ENCODE data around the gene REP15. TPM values are rescaled to one million over a fixed set of nuclear protein-coding genes. Genes with fewer than 3 reads are reported as not detected.
"Not testable (repeated sequence)": the region's sequence is repeated elsewhere in the genome, so short reads cannot be mapped to it uniquely, and the experiment has no call there.

REP15 gene
- total and polyA plus RNA-seq, 4 donors: 0.58 to 2.1 (median 1.0) TPM

GRCh38 chr12:27653661-27654060 lies 42.6 kb upstream of the REP15 start:
- H3K36me3 ChIP-seq (ENCODE audit: control insufficient read depth in 4 of 4, insufficient read depth in 3 of 4, low read depth in 1 of 4, low read length in 3 of 4): peaks cover 0 to 19% (median 11%) of the 10 kb centered on the region in 4 donors
- TF ChIP-seq MAX (IDR thresholded peaks at IDR 0.05) (no peak), RAD21 (IDR thresholded peaks at IDR 0.05) (no peak), RXRA (IDR thresholded peaks at IDR 0.05) (no peak), NR2F2 (IDR thresholded peaks at IDR 0.05) (no peak), EGR1 (IDR thresholded peaks at IDR 0.05; ENCODE audit: low read depth in 2 of 2) (no peak), ATF3 (IDR thresholded peaks at IDR 0.05) (no peak), HNF4A (conservative IDR thresholded peaks at IDR 0.05) (no peak), FOXA2 (IDR thresholded peaks at IDR 0.05) (no peak), FOXA1 (IDR thresholded peaks at IDR 0.05) (no peak), TAF1 (conservative IDR thresholded peaks at IDR 0.05) (no peak), CTCF (IDR thresholded peaks at IDR 0.05; ENCODE audit: low read depth, low read length, missing input control) (no peak), REST (IDR thresholded peaks at IDR 0.05) (no peak), JUND (IDR thresholded peaks at IDR 0.05) (no peak), YY1 (IDR thresholded peaks at IDR 0.05) (no peak), GABPA (IDR thresholded peaks at IDR 0.05 in 1 of 2, conservative IDR thresholded peaks at IDR 0.05 in 1 of 2) (no peak), HNF4G (IDR thresholded peaks at IDR 0.05) (no peak)
- no peak for DNase-seq (ENCODE audit: low spot score)

GRCh38 chr12:27655476-27655875 lies 40.8 kb upstream of the REP15 start:
- H3K36me3 ChIP-seq (ENCODE audit: control insufficient read depth in 4 of 4, insufficient read depth in 3 of 4, low read depth in 1 of 4, low read length in 3 of 4): peaks cover 0 to 22% (median 10%) of the 10 kb centered on the region in 4 donors
- not testable (repeated sequence) for H3K9ac ChIP-seq (ENCODE audit: low read depth in 1 of 2, low read length in 2 of 2); H3K27me3 ChIP-seq (ENCODE audit: control insufficient read depth in 4 of 4, insufficient read depth in 4 of 4, low read length in 3 of 4); H3K9me3 ChIP-seq (ENCODE audit: control insufficient read depth in 4 of 4, low read length in 3 of 4); DNase-seq (ENCODE audit: low spot score); H3K4me3 ChIP-seq (ENCODE audit: low read depth in 1 of 3, low read length in 3 of 3); H3K27ac ChIP-seq (ENCODE audit: low read depth in 1 of 2, low read length in 2 of 2); H3K4me1 ChIP-seq (ENCODE audit: control insufficient read depth in 4 of 4, insufficient read depth in 4 of 4, low read length in 3 of 4)
- 85% methylated on average over 3 of the region's 3 CpGs for WGBS

More at GRCh38 chr12:27653661-27654060, 42.6 kb upstream of the REP15 start:
- peaks cover 0 to 6% (median 5%) of the 10 kb centered on the region in 4 donors for H3K4me1 ChIP-seq (ENCODE audit: control insufficient read depth in 4 of 4, insufficient read depth in 4 of 4, low read length in 3 of 4)
- H3K9me3 ChIP-seq (ENCODE audit: control insufficient read depth in 4 of 4, low read length in 3 of 4): no peaks in the 10 kb centered on the region
- no peak overlapping the region for H3K9ac ChIP-seq (ENCODE audit: low read depth in 1 of 2, low read length in 2 of 2)
- H3K27me3 ChIP-seq (ENCODE audit: control insufficient read depth in 4 of 4, insufficient read depth in 4 of 4, low read length in 3 of 4): no peaks in the 10 kb centered on the region
- H3K4me3 ChIP-seq (ENCODE audit: low read depth in 1 of 3, low read length in 3 of 3): no peak overlapping the region
- no peak overlapping the region for H3K27ac ChIP-seq (ENCODE audit: low read depth in 1 of 2, low read length in 2 of 2)

All from liver (tissue), 9 donors.